HepG2 (cell line): ENCODE data around the gene OR5K3.

ENCODE experiments used
- CTCF ChIP-seq: sonication (generic); formaldehyde crosslinking; IDR thresholded peaks from 2 replicates; pipeline ENCODE4 v1.5.0; 2020; ENCODE audit warnings: mild to moderate bottlenecking, missing genetic modification reagents, moderate library complexity
- EP300 ChIP-seq, 3 experiments: sonication (generic) in 1 of 3; formaldehyde crosslinking in 1 of 3; IDR thresholded peaks; 2 replicates each; pipeline versions ENCODE4 v1.5.1 to v1.6.1; 2011 to 2020; ENCODE audit warnings: low read depth in 2 of 3, low read length in 2 of 3, borderline replicate concordance in 1 of 3, improper control_type of control experiment in 1 of 3, mild to moderate bottlenecking in 1 of 3, missing genetic modification reagents in 1 of 3, moderate library complexity in 1 of 3
- HNF4A ChIP-seq: sonication (generic); formaldehyde crosslinking; IDR thresholded peaks from 2 replicates; pipeline ENCODE4 v1.4.0; 2020; ENCODE audit warnings: missing genetic modification reagents
- POLR2A ChIP-seq, 2 experiments: IDR thresholded peaks; 2 replicates each; pipeline ENCODE4 v1.6.1; 2011; ENCODE audit warnings: low read depth in 2 of 2, low read length in 2 of 2, mild to moderate bottlenecking in 1 of 2, moderate library complexity in 1 of 2; ENCODE audit not compliant: insufficient read depth in 1 of 2
- TCF12 ChIP-seq, 2 experiments: fragments of 450-650 bp in 1 of 2; sonication (generic) in 1 of 2; formaldehyde crosslinking in 1 of 2; IDR thresholded peaks; 2 replicates each; pipeline versions ENCODE4 v1.6.1 to v1.8.0; 2017 to 2022; ENCODE audit warnings: antibody characterized with exemption in 1 of 2, mild to moderate bottlenecking in 1 of 2, missing genetic modification reagents in 1 of 2, moderate library complexity in 1 of 2
- ZFP36 ChIP-seq: fragments of 150-350 bp; IDR thresholded peaks from 2 replicates; pipeline ENCODE4 v1.6.1; 2018; ENCODE audit warnings: borderline replicate concordance, low read length, low read depth; ENCODE audit not compliant: partially characterized antibody
- TF ChIP-seq, protein P1 (sequence below): sonication (generic); formaldehyde crosslinking; IDR thresholded peaks from 2 replicates; pipeline ENCODE4 v1.8.1; 2023; ENCODE audit warnings: missing genetic modification reagents, inconsistent platforms, borderline replicate concordance
- TF ChIP-seq, protein P2 (sequence below): IDR thresholded peaks from 2 replicates; pipeline ENCODE4 v1.6.1; 2012; ENCODE audit warnings: inconsistent platforms

DNA sequence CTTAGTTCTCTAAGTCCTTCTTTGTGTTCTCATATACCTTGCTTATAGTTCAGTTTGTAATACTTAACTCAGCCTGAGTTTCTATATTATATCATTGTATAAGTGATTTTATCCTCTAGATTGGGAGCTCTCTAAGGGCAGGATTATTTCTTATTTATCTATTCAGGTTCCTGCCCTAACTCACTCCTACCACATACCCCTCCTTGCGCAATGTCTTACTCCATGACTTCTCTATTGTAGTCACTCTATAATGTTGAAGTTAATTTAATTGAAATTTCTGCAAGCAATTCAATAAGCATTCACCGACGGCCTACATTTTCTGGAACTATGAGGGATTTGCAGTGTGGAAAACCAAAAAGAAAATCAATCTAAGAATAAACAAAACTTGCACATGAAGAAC lies 40.4 kb upstream of the OR5K3 start:
- TF ChIP-seq HNF4A (no peak), EP300 (IDR thresholded peaks at IDR 0.05; ENCODE audit: low read depth in 2 of 2, low read length in 2 of 2) (no peak), EP300 (CRISPR knock-in tag; IDR thresholded peaks at IDR 0.05; ENCODE audit: borderline replicate concordance) (no peak), POLR2A (IDR thresholded peaks at IDR 0.05; ENCODE audit: insufficient read depth in 1 of 2, low read depth in 2 of 2, low read length in 2 of 2) (no peak), CTCF (CRISPR knock-in tag) (no peak), ZFP36 (no peak), TCF12 (IDR thresholded peaks at IDR 0.05) (no peak), TCF12 (CRISPR knock-in tag; IDR thresholded peaks at IDR 0.05) (no peak)
- TF ChIP-seq, protein P1, sequence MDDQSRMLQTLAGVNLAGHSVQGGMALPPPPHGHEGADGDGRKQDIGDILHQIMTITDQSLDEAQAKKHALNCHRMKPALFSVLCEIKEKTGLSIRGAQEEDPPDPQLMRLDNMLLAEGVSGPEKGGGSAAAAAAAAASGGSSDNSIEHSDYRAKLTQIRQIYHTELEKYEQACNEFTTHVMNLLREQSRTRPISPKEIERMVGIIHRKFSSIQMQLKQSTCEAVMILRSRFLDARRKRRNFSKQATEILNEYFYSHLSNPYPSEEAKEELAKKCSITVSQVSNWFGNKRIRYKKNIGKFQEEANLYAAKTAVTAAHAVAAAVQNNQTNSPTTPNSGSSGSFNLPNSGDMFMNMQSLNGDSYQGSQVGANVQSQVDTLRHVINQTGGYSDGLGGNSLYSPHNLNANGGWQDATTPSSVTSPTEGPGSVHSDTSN (CRISPR knock-in tag), result no peak
- TF ChIP-seq, protein P2, sequence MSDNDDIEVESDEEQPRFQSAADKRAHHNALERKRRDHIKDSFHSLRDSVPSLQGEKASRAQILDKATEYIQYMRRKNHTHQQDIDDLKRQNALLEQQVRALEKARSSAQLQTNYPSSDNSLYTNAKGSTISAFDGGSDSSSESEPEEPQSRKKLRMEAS, result no peak
